Embryonic facial prominence (tissue), 1 donor: ENCODE measurements around the gene MYO1B.
"Not testable (repeated sequence)": the region's sequence is repeated elsewhere in the genome, so short reads cannot be mapped to it uniquely, and the experiment has no call there.

ENCODE experiments used
- DNase-seq: peaks from one replicate; pipeline ENCODE4 v3.0.0-alpha.2; 2016; ENCODE audit errors: extremely low spot score

MYO1B gene

DNA sequence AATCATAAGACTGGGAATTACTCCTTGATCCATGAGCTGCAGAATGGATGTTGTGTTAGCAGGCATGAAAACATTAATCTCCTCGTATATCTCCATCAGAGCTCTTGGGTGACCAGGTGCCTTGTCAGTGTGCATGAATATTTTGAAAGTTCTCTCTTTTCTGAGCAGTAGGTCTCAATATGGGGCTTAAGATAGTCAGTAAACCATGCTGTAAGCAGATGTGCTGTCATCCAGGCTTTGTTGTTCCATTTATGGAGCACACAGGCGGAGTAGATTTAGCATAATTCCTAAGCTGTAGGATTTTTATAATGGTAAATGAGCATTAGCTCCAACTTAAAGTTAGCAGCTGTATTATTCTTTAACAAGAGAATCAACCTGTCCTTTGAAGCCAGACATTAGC is 160.3 kb downstream of the MYO1B start:
- no peak for DNase-seq

DNA sequence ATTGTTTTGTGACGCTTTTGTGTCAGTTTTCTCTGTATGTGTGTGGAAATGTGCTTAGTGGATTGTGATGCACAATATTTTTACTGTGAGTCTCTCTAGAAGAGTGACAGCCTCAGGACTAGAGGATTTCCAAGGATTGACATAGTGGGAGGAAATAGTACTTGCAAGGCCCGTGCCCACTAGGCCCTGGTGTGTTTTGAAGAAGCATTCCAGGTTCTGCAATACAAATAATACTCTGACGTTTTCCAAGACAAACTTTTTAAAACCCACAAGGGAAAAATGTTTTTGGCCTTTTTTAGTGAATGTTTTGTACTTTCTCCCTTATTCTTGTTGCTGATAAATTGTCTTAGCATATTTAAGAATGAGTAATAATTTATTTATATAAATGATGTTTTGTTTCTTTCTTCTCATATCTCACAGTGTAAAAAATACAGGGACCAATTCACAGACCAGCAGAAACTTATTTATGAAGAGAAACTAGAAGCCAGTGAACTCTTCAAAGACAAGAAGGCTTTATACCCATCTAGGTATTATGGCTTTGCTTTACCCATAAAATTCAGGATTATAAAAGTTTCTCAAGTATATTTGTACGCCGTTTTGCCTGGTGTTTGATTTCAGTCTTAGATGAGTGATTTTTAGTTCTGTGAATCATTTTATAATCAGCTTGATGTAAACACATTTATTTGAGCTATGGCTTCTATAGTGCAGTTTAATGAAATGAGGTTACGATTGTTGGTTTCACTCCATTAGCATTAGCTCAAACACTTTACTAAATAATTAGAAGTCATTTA is 165.6 kb downstream of the MYO1B start:
- no peak for DNase-seq

DNA sequence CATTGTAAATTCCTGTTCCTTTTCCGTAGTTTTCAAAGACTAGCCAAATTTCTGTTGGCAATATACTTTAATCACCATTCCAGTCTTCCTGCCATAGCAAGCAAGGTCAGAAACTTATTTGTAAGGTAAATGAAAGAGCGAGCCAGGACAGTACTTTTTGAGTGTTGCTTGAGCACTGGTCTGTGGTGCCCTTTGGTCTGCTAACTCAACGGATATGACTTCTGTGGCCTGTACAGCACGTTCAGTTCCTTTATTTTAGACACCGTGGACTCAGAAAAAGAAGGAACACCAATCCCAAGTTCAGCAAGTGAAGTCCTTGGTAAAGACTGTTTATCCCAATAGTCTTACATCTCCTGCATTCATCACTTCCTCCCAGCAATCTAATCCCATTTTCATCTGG is 166.3 kb downstream of the MYO1B start:
- DNase-seq, result no peak

DNA sequence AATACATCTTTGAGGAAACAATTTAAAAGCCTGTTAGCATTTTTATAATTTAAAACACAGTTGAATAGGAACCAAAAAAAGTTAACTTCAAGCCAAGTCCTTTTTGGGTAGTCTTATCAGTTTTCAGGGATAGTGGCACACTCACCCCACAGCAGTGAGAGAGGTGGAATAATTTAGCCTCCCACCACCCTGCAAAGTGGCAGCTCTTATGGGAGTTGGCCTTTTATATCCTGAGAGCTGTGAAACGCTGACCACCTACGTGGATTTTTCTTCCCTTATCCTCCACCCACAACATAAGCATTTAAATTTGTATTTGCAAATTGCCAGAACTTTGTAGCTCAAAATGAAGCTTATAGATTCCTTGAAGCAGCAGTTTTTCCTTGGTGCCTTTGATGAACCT is 167.1 kb downstream of the MYO1B start:
- DNase-seq, result no peak

DNA sequence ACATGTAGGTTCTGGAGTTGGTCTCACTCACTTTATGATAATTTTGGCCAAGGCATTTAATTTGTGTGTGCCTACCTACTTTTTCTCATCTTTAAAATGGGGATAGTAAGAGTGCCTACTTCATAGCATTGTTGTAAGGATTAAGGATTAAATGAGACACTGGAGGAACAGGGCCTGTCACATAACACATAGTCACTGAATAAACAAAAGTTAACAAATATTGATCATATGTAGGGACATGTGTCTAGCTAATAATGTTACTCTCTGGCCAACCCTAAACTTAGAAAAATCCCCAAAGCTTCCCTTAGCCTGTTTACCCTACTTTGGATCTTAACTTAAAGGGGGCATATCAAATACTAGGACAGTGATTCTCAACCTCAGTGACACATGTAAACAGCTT is 169.9 kb downstream of the MYO1B start:
- DNase-seq, result no peak

DNA sequence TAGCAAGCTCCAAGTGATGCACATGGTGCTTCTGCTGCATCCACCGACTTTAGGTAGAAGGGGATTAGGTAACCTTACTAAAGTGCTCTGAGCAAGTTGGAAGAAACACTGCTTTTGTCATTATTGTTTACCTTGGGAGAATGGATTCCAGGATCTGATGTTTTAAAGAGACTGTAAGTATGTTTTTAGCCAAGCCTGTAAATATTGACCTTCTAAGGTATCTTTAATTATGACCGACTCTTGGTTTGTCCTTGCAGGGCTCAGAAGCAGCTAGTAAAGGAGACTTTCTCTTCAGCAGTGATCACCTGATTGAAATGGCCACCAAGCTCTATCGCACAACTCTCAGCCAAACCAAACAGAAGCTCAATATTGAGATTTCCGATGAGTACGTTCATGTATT is 170.7 kb downstream of the MYO1B start:
- DNase-seq, result no peak

DNA sequence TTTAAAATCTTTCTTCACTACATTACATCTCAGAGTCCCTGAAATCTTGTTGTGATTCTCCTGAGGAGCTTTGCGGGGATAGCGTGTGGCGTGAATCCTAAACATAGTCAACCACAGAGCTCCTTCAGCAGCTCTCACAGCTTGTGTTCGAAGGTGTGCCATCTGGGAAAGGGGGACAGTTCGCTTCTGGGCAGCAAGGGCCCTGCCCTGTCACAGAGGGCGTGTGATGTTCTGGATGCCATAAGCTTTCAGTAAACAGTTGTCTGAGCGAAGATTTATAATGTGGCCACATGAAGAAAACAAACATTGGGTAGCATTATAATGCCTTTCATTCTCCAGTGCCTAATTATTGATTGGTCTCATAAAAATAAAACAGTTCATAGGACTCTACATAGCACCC is 172.5 kb downstream of the MYO1B start:
- no peak for DNase-seq

DNA sequence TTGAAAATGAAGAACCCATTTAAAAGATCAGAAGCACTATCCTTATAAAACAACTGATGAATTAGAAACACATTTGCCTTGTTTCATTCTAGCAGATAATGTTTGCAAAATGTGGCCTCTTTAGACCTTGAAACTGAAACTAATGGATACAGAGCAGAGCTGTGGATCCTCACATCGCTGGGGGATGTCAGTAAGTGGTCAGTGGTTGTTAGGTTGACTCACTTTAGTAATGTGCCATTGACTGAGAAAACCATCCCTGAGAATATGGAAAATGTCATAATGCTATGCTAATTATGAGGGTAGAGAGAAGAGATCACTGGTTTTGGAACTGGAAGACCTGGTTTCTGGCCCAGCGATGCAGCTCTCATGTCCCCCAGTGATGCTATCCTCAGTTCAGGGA is 176.7 kb downstream of the MYO1B start:
- DNase-seq, result no peak

DNA sequence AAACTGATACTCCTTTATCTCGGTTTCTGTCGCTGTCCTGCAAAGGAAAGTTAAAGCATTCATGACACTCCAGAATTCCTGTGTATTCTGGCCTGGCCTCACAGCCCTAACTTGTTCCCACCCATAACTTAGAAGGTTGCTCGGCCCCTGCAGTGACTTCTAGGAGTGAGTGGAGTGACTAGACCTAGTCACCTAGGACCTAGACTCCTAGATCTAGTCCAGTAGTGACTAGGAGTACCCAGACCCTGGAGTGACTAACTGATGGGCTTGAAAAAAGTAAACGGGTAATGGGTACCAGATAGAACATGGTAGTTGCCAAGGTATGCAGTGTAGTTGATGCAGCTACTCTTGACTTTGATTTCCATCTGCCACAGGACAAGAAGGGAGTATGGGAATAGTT is 181.8 kb downstream of the MYO1B start:
- no peak for DNase-seq

DNA sequence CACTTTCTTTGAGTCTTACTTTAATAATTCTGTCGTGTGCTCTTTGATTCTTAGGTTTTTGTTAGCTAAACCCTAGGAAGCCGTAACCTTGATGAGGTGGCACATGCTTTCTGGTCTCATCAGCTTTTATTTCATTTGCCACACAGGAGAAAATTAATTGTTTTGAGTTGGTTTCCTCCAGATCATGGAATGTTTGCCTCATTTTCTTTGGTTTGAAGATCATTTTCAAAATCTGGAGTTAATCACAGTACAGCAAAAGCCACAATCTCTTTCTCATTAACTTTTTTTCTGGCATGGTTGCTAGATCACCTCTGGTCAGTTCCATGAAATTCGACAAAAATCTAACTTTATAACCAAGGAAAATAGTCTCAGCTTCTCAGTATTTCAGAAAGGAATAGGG is 182.9 kb downstream of the MYO1B start:
- no peak for DNase-seq

DNA sequence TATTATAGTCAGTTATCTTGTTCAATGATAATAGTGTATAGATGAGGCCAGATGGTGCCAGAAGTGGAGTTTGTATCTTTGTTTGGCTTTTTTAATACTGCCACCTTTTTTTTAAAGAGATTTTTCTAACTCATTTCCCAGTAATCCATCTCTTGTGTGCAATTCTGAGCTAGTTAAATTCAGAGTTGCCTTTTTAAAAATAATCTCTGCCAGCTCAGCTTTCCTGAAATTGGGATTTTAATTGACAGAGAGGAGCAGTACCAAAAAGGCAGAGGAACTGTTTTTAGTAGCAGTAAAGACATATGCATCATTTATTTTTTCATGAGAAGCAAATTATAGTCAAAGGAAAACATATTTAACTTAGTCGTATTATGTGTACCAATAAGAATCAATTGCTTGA is 185.3 kb downstream of the MYO1B start:
- no peak for DNase-seq

DNA sequence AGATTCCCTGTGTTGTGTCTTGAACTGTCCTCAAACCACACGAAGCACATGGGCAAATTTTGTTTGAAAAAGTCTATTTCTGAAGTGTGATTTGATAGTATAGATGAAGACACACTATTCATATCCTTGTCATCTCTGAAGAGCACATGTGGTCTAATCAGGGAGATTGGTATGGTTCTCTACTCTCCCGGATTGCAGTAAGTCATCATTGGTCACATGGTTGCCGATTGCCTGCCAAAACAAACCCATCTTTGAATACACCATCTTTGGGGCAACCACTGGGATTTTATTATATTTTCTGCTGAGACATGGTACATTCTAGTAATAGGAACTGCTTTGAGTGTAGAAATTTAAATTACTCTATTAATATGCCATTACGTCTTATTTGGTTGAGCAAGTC is 186.9 kb downstream of the MYO1B start:
- DNase-seq, result no peak

DNA sequence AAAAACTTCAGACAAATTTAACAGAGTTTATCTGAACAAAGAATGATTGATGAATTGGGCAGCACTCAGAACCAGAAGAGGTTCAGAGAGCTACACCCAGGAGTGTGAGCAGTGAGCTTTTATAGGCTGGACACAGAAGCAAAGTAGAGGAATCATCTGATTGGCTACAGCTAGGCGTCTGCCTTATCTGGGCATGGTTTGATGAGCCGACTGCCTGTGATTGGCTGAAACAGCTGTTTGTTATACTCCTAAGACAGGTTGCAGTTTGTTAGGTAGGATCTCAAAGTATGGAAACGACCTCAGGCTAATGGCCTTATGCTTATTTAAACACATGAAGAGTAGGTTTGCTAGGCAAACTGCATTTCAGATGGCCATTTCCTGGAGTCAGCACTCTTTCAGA is 188.9 kb downstream of the MYO1B start:
- DNase-seq, result no peak

DNA sequence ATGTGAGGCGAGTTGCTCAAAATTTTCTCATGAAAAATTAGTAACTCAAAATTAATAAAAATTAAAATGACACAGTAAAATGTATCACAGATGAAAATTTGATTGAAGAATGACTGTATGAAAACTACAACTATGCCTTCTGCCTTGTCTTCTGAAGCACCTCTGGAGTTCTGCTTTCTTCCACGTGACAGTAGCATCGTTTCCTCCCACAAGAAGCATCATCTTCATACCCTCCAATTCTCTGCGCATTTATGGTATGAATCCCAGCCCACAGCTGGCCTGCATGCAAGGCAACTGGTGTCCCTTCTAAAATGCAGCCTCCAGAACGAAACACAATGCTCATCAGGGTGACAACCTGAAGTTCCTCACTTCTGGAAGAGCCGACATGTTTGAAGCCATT is 189.9 kb downstream of the MYO1B start:
- no peak for DNase-seq

DNA sequence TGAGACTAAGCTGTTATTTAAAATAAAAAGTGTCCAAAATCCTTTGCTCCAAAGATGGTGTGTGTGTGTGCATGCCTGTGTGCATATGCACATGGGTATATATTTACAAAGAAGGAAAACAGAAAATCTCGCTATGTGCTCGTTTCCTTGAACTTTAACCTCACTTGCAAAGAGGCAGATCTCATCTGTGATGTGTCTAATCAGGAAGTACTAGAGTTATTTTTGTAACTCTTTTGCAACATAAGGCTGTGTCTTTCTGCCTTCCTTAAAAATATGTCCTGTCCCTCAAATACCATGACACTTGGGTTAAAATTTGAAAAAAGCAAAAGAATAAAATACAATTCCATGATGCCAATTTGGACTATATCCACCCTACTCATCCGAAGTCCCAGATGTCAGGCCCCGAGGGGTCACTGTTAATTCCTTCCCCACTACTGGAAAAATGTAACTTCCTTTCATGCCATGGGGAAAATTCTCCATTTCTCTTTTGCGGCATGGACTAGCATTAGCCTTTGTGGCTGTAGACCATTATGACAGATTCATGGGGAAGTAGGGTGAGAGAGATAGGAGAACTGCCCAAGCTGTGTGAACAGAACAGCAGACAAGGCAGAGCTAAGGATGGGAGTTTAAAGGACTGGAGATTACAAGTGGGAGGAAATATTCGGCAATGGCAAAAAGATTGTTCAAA is 191.3 kb downstream of the MYO1B start:
- no peak for DNase-seq

DNA sequence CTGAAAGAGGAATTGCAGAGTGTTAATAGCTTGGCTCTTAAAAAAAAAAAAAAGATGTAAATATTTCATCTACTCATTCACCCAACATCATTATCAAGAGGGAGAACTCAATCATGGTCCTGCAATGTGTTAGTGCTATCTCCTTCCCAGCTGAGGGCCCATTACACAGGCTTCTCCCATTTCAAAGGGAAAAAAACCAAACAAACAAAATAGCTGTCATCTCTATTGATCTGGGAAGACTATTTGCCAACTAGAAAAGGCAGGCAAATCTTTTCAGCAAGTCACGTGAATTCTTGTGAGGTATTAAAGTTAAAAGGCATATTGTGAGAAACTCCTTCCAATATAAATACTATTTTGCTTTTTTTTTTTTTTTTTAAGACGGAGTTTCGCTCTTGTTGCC is 194.3 kb downstream of the MYO1B start:
- DNase-seq, result no peak

DNA sequence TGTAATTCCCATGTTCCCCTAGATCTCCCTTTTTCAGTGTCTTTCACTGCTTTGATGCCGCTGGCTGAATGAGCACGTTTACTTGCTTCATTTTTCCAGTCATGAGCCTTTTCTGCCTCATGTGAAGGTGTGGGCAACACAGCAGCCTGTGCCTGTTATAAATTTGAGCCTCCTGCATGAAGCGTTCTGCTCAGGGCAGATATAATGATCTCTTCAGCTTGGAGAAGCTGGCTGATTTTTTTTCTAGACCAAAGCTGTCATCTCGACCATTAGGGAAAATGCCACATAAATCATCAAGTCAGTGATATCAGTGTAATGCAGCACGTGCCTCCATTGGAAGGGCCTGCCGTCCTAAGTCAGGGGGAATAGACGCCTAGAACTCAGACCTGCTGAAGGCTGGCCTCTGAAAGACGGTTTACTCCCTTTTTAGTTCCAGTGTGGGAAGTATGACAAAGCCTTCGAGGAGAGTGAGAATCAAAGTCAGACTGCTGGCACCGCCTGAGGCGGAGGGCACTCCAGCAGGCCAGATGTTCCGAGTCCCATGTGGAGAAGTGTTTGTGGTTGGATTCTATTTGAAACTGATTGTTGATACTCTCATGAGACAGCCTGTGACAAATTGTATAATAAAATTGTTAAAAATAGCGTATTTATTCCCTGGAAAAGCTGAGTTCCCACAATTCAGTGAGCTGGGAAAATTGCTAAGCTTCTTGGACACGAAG is 196.5 kb downstream of the MYO1B start:
- peak; percentile 20 for DNase-seq

DNA sequence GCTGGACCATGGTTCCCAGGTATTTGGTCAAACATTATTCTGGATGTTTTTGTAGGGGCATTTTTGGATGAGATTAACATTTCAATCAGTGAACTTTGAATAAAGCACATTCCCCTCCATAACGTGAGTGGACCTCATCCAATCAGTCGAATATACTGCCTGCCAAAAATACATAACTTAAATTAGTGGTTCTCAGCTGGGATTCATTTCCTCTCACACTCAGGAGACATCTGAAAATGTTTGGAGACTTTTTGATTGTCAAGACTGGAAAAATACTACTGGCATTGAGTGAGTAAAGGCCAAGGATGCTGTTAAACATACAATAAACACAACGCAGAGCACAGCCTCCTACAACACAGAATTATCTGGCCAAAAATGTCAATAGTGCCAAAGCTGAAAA is 198.2 kb downstream of the MYO1B start:
- DNase-seq, result no peak

DNA sequence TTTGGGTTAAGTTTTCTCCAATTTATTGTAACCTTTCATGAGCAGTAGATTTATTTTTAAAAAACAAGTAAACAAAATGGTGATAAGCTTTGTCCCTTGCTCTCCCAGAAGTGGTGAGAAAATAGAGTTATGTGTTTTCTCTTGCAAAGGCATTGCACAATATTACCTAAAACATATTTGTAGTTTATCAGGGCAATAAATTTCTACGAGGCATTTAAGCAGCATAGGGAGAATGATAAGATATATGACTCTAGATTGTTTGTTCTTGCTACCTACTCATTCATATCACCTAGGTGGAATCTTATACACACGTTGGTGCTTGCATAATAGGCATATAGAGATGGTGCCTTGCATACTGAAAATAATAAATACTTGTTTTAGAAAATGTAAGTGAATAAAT is 201.7 kb downstream of the MYO1B start:
- no peak for DNase-seq

DNA sequence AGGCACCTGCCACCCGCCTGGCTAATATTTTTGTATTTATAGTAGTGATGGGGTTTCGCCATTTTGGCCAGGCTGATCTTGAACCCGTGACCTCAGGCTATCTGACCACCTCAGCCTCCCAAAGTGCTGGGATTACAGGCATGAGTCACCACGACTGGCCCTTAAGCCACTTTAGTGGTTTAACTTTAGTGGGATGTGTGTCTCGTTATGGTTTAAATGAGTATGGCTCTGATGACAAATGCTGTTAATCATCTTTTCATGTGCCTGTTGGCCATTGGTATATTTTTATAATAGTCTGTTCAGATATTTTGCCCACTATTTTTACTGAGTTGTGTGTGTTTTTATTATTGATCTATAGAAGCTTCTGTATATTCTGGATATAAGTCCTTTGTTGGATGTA is 205.9 kb downstream of the MYO1B start:
- DNase-seq, result no peak

DNA sequence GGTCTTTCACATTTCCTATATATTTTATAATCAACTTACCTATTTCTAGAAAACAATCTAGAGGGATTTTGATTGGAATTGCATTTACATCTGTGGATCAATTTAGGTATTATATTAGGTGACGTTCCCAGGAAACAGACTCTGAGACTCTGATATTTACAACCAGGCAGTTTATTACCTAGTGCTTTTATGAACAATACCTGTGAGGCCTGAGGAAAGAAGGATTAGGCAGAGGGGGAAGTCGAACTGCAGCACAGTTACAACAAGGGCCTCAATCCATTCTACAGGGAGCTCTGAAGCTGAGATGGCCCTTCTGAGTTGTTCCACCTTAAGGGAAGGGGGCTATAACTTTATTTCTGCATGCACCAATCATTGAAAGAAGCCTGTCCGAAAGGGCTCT is 206.9 kb downstream of the MYO1B start:
- no peak for DNase-seq

DNA sequence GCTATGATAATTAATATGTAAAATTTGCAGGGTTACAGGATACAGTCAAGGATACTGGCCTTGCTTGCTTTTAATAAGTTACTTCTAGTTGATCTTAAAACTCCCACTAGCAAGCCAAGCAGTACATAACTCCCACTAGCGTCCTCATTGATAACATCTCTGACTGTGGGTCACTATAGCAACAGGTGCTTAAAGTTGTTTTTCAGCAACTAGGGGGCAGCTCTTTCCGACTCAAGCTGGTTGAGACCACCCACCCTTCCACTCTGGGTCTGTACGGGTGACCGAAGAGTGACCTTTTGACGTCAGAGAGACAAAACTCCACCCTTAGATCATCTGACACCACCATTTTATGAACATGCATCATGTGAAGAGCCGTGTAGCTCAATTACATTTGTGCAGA is 208.6 kb downstream of the MYO1B start:
- no peak for DNase-seq

DNA sequence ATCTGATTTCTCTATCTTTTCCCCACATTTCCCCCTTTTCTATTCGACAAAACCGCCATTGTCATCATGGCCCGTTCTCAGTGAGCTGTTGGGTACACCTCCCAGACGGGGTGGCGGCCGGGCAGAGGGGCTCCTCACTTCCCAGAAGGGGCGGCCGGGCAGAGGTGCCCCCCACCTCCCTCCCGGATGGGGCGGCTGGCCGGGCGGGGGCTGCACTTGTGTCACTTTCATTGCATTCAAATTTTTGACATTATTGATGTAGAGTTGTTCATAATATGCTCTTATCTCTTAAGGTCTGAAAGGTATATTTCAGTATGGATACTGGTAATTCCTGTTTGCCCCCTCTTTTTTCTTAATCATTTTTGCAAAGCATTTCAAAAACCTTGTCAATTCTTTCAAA is 211.3 kb downstream of the MYO1B start:
- not testable (repeated sequence) for DNase-seq
